Measurements from ENCODE around the gene ASTN2. TPM values are rescaled to one million over a fixed set of nuclear protein-coding genes. Genes with fewer than 3 reads are reported as not detected.

The ASTN2 gene
- polyA plus RNA-seq, 1 donor from 2014 or later, result 6.8 TPM

- Histone ChIP-seq H3F3A (ENCODE audit: insufficient read depth, low read length, poor library complexity, severe bottlenecking) (no peaks in the 10 kb centered on the region), H3K9me3 (ENCODE audit: low read length) (no peaks in the 10 kb centered on the region), H3K27ac (ENCODE audit: low read length) (no peak overlapping the region), H3K79me2 (replicated peaks; ENCODE audit: insufficient read depth, low read length) (no peaks in the 10 kb centered on the region), H3K9me2 (ENCODE audit: insufficient read depth, low read length) (no peaks in the 10 kb centered on the region), H3K36me3 (ENCODE audit: insufficient read depth, low read length) (peaks cover 7% of the 10 kb centered on the region), H3K27me3 (ENCODE audit: insufficient read depth, low read depth, low read length) (no peaks in the 10 kb centered on the region), H3K9ac (ENCODE audit: low read length) (no peak overlapping the region), H3K4me2 (ENCODE audit: low read length) (no peak overlapping the region), H3K4me3 (ENCODE audit: low read length) (no peak overlapping the region), H2AFZ (ENCODE audit: low read depth, low read length) (no peak overlapping the region), H4K20me1 (ENCODE audit: insufficient read depth) (no peaks in the 10 kb centered on the region)
- TF ChIP-seq CTCF (IDR thresholded peaks at IDR 0.05; ENCODE audit: poor library complexity, severe bottlenecking), result no peak
- TF ChIP-seq SMC3 (conservative IDR thresholded peaks at IDR 0.05; ENCODE audit: poor library complexity), result no peak
- no peak for TF ChIP-seq REST (IDR thresholded peaks at IDR 0.05; ENCODE audit: borderline replicate concordance)
- TF ChIP-seq RAD21 (conservative IDR thresholded peaks at IDR 0.05), result no peak
- TF ChIP-seq EZH2 (IDR thresholded peaks at IDR 0.05; ENCODE audit: borderline replicate concordance, insufficient read depth, low read length, poor library complexity, severe bottlenecking), result no peak
- TF ChIP-seq EP300 (conservative IDR thresholded peaks at IDR 0.05; ENCODE audit: poor library complexity, severe bottlenecking), result no peak
- no peak for TF ChIP-seq POLR2AphosphoS5 (IDR thresholded peaks at IDR 0.05)
- no peak for TF ChIP-seq TAF1 (IDR thresholded peaks at IDR 0.05; ENCODE audit: low read depth)
- no peak for TF ChIP-seq MXI1 (conservative IDR thresholded peaks at IDR 0.05; ENCODE audit: poor library complexity, severe bottlenecking)
Measured at GRCh38 chr9:116442528-116442927, 972.3 kb downstream of the ASTN2 start.

DNA sequence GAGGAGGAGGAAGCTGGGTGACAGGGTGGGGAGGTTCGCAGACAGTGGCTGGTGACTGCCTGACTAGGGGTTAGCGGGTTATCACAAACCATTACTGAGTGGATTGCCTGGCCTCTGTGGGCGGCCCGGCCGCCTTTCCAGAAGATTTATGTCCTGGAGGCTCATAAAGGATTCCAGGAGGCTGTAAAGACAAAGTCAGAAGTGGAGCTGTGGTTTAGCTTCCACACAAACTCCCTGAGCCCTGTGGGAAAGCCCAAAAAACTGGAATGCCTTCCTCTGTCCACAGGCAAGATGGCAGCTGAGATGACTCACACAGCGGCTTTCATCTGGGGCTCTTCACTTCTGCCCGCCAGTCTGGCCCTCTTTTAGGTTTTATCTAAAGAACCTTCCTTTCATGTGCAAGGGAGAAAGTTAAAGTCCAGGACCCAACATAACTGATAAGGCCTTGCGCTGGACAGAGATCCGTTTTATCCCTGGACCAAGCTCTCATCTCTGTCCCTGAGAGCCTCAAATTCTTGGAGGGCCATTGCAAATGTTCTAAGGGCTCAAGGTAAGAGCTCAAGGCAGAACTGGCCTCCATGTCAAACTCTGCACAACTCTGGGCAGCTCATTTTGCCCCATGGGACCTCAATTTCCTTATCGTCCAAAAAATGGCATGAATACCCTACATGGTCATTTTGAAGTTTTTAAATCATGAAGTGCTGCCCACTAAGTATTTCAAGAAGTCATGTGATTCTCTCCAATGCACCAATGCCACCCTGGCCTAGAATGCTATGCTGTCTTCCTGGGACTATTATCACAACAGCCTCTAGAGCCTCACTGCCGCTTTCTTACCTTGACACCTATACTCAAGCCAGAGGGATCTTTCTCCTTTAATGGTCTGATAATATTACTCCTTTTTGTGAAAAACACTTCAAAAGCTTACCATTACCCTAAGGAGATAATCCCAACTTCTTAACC, 977.2 kb downstream of the ASTN2 start:
- H3K27ac ChIP-seq (ENCODE audit: low read length), result no peak overlapping the region
- H3K9me3 ChIP-seq (ENCODE audit: low read length), result no peaks in the 10 kb centered on the region
- H4K20me1 ChIP-seq (ENCODE audit: insufficient read depth), result no peaks in the 10 kb centered on the region
- TF ChIP-seq REST (IDR thresholded peaks at IDR 0.05; ENCODE audit: borderline replicate concordance), result no peak
- TF ChIP-seq TAF1 (IDR thresholded peaks at IDR 0.05; ENCODE audit: low read depth), result no peak
- no peak for TF ChIP-seq EZH2 (IDR thresholded peaks at IDR 0.05; ENCODE audit: borderline replicate concordance, insufficient read depth, low read length, poor library complexity, severe bottlenecking)
- no peaks in the 10 kb centered on the region for H3F3A ChIP-seq (ENCODE audit: insufficient read depth, low read length, poor library complexity, severe bottlenecking)
- no peaks in the 10 kb centered on the region for H3K27me3 ChIP-seq (ENCODE audit: insufficient read depth, low read depth, low read length)
- no peaks in the 10 kb centered on the region for H3K9me2 ChIP-seq (ENCODE audit: insufficient read depth, low read length)
- H3K36me3 ChIP-seq (ENCODE audit: insufficient read depth, low read length), result peaks cover 7% of the 10 kb centered on the region
- H3K9ac ChIP-seq (ENCODE audit: low read length), result no peak overlapping the region
- no peaks in the 10 kb centered on the region for H3K79me2 ChIP-seq (replicated peaks; ENCODE audit: insufficient read depth, low read length)
- H3K4me2 ChIP-seq (ENCODE audit: low read length), result no peak overlapping the region
- no peak overlapping the region for H2AFZ ChIP-seq (ENCODE audit: low read depth, low read length)
- H3K4me3 ChIP-seq (ENCODE audit: low read length), result no peak overlapping the region
